ENCODE results near the gene CELSR1. TPM values are rescaled to one million over a fixed set of nuclear protein-coding genes. Genes with fewer than 3 reads are reported as not detected.

Gene CELSR1
- total and polyA plus RNA-seq, 8 donors: 24.6 to 59.8 (median 33.3) TPM

DNA sequence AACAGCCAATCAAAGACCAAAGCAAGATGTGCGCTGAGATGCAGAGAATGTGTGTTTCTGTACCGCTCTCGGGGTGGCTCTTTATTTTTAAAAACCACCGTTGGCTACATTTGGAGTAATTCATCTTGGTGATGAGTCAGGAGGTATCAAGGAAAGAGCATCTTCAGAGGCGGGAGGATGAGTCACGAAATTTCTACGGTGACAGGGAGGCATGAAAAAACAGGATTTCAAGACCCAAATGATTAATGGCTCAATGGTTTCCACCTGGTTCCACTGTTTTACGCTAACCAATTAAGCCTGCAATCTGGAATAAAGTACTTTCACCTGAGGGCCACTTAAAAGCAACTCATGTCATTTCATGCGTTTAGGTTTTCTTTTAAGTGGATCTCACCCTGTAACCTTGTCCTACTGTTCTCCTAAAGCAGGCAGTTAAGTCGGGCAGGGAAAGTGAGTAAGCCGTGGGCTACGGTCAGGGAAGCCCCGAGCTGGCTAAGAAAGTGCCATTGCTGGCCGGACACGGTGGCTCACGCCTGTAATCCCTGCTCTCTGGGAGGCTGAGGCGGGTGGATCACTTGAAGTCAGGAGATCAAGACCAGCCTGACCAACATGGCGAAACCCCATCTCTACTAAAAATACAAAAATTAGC is 74.6 kb downstream of the CELSR1 start:
- peaks cover 0 to 4% of the 10 kb centered on the region in 2 donors for H3K27me3 ChIP-seq
- H3K4me3 ChIP-seq: no peak overlapping the region
- no peaks in the 10 kb centered on the region for H3K9me3 ChIP-seq
- no peak overlapping the region for H3K27ac ChIP-seq
- H3K4me1 ChIP-seq: peaks cover 0 to 8% of the 10 kb centered on the region in 2 donors
- no peak for ATAC-seq
- TF ChIP-seq, protein P1, sequence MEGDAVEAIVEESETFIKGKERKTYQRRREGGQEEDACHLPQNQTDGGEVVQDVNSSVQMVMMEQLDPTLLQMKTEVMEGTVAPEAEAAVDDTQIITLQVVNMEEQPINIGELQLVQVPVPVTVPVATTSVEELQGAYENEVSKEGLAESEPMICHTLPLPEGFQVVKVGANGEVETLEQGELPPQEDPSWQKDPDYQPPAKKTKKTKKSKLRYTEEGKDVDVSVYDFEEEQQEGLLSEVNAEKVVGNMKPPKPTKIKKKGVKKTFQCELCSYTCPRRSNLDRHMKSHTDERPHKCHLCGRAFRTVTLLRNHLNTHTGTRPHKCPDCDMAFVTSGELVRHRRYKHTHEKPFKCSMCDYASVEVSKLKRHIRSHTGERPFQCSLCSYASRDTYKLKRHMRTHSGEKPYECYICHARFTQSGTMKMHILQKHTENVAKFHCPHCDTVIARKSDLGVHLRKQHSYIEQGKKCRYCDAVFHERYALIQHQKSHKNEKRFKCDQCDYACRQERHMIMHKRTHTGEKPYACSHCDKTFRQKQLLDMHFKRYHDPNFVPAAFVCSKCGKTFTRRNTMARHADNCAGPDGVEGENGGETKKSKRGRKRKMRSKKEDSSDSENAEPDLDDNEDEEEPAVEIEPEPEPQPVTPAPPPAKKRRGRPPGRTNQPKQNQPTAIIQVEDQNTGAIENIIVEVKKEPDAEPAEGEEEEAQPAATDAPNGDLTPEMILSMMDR (IDR thresholded peaks at IDR 0.05): no peak
- peaks cover 0 to 3% of the 10 kb centered on the region in 2 donors for H3K36me3 ChIP-seq
- DNase-seq: peak in 1 of 4 donors; percentile 47
- intact Hi-C loops (cut with DNase I): no loop called here

DNA sequence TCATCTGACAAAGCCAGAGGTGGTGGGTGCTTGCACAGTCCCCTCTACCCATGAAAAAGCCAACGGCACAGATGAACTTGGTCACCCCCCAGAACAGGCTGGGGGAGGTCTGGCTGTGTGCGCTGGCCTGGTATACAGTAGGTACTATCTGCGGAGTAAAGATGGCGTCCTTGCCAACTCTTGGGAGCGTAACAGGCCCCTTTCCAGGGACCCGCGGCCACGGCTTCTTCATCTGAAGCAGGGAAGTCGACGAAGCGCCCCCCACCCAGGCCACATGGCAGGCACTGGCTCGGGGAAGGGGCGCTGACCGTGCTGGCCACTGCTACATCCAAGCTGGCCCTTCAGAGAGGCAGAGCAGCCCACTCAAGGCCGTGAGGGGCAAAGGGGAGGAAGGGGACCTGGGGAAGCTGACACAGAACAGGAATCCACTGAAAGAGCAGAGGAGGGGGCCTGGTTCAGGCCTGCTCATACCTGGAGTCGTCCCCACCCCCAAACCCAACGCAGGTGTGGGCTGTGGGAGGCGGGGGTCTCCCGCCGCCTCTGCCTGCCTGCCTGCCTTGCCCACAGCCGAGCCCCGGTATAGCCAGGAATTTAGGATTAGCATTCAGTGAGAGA is 75.7 kb downstream of the CELSR1 start:
- ATAC-seq: no peak
- peak in 1 of 4 donors; percentile 65 for DNase-seq
- intact Hi-C loops (cut with DNase I): no loop called here

DNA sequence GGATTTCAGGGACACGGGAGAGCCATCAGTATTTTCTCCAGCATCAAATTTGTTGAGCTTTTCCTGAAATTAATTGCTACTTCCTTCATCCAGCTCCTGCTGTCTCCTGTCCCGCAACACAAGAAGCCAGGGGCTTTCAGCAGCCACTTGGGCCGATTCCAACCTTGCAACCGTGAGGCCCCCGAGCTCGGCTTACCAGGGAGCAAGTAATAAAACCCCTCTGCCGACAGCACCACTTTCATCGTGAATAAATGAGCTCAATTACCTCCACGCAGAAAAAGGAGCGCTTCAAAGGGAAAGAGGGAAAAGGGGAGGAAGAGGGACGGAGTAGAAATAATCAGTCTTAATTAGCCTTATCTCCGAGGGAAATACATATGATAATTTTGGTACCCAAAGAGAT is 76.6 kb downstream of the CELSR1 start:
- Histone ChIP-seq H3K27ac (no peak overlapping the region), H3K36me3 (peaks cover 0 to 3% of the 10 kb centered on the region in 2 donors)

More for the DNA sequence above, 75.7 kb downstream of the CELSR1 start:
- peaks cover 0 to 14% of the 10 kb centered on the region in 2 donors for H3K27me3 ChIP-seq
- no peak overlapping the region for H3K4me3 ChIP-seq
- peaks cover 0 to 3% of the 10 kb centered on the region in 2 donors for H3K36me3 ChIP-seq
- TF ChIP-seq, protein P1 (IDR thresholded peaks at IDR 0.05): no peak
- no peak overlapping the region for H3K27ac ChIP-seq
- peaks cover 0 to 8% of the 10 kb centered on the region in 2 donors for H3K4me1 ChIP-seq
- H3K9me3 ChIP-seq: no peaks in the 10 kb centered on the region

DNA sequence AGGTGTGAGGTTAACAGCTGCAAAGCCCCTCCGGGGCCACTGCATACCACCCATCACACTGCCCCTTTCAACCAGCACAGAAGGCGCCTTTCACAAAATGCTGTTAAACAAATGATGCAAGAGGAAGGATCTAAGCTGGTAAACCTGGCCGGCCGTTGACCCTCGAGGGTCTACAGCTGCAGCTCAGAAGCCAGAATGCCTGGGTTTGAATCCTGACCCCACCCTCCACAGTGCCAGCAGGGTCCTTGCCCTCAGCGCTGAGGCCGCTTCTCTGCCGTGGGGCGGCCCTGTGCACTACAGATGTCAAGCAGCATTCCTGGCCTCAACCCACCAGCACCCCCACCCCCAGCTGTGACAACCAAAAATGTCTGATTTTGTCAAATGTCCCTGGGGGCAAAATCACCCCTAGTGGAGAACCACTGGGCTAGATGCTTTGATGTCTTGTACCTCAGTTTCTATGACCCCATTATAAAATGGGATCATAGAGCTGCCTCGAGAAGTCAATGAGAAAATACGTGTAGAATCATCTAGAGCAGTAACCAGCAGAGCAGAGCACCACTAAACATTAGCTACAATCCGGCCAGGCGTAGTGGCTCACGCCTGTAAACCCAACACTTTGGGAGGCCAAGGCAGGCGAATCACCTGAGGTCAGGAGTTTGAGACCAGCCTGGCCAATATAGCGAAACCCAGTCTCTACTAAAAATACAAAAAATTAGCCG is 77.9 kb downstream of the CELSR1 start:
- Histone ChIP-seq H3K27me3 (peaks cover 0 to 22% of the 10 kb centered on the region in 2 donors), H3K9me3 (no peaks in the 10 kb centered on the region), H3K27ac (no peak overlapping the region), H3K36me3 (peaks cover 0 to 3% of the 10 kb centered on the region in 2 donors), H3K4me1 (no peaks in the 10 kb centered on the region), H3K4me3 (no peak overlapping the region)
- TF ChIP-seq, protein P1 (IDR thresholded peaks at IDR 0.05): no peak
- intact Hi-C loops (cut with DNase I): no loop called here
- DNase-seq (peak in 1 of 4 donors; percentile 34), ATAC-seq (no peak)

More for the DNA sequence above, 76.6 kb downstream of the CELSR1 start:
- H3K9me3 ChIP-seq: no peaks in the 10 kb centered on the region
- DNase-seq (peak in 1 of 4 donors; percentile 22), ATAC-seq (no peak)
- intact Hi-C loops (cut with DNase I): no loop called here
- no peak overlapping the region for H3K4me3 ChIP-seq
- H3K27me3 ChIP-seq: peaks cover 0 to 11% of the 10 kb centered on the region in 2 donors
- TF ChIP-seq, protein P1 (IDR thresholded peaks at IDR 0.05): no peak
- H3K4me1 ChIP-seq: peaks cover 0 to 4% of the 10 kb centered on the region in 2 donors

DNA sequence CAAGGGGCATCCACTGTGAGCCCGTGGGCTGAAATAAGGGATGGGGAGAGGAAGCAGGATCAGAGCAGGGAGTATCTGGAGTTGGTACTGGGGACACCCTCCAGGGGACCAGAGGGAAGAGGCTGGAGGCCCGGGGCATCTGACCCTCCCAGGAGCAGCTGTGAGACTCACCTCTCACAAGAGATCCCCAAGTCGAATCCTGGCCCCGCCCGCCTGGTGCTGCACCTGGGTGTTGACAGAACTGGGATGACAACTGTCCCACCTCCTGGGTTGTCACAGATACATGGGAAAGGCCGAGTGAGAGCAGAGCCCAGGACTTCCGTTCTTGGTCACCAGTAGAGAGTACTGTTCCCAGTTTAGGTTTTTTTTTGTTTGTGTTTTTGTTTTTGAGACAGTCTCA is 78.9 kb downstream of the CELSR1 start:
- TF ChIP-seq, protein P1 (IDR thresholded peaks at IDR 0.05): no peak
- DNase-seq: peak in 1 of 4 donors; percentile 77
- H3K9me3 ChIP-seq: no peaks in the 10 kb centered on the region
- no peak for ATAC-seq
- no peak overlapping the region for H3K4me3 ChIP-seq
- peaks cover 0 to 27% of the 10 kb centered on the region in 2 donors for H3K27me3 ChIP-seq
- H3K36me3 ChIP-seq: peaks cover 0 to under 1% of the 10 kb centered on the region in 2 donors
- intact Hi-C loops (cut with DNase I): no loop called here
- peaks cover 0 to 3% of the 10 kb centered on the region in 2 donors for H3K4me1 ChIP-seq
- H3K27ac ChIP-seq: no peak overlapping the region

All from left lung (tissue), 10 donors.